NCI-H1436 treated with DMSO at 0.1 percent for 48 hours (cell line): ENCODE results near the gene FOXJ3.

Source experiments
- DNase-seq: peaks from one replicate; lab custom pipeline; 2025; lab: John Stamatoyannopoulos, UW

Gene FOXJ3

GRCh38 chr1:42189931-42190853 is 144.8 kb downstream of the FOXJ3 start:
- no peak for DNase-seq

DNA sequence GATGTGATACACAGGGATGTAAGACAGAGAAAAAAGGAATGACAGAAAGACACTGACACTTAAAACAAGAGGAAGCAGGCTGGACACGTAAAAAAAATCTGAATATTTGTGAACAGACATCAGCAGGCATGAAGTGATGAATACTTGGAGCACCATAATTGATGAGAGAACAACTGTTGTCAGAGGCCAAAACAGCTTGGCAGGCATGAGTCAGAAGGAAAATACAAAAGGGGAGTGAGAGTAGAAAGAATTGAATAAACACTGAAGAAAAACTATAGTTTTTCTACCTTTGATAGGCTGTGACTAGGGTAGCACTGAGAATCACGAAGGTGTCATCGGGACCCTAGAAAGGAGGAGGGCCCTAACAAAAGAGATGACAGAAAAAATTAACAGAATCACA is 148.9 kb downstream of the FOXJ3 start:
- DNase-seq, result no peak

DNA sequence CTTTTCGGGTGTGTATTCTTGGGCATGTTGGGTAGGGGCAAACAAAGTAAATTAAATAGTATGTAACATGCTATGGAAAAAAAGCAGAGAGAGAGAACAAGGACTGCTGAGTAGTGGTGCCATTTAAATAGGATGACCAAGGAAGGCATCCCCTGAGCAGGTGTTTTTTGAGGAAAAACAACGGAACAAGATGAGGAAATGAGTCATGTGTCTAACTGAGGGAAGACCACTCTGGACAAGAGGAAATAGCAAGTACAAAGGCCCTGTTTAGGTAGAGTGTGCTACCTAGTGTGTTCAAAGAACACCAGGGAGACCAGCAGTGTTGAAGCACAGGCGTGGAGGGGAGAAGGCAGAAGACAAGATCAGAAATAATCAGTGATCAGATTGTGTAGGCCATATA is 150.4 kb downstream of the FOXJ3 start:
- DNase-seq, result no peak

DNA sequence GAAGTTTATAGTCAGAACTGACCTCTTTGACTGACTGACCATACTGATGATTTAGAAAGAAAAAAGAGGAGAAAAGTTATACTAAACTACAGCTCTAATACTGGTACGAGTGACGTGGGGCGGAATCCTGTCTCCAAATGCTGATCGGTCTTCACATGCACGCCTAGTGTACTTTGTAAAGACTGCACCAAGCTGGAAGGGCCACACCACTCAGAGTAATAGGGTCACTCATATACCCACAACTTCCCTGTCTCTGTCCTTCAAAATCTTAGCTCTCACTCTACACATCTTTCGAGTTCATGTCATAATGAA is 151.1 kb downstream of the FOXJ3 start:
- no peak for DNase-seq

GRCh38 chr1:42183210-42183956 is 151.7 kb downstream of the FOXJ3 start:
- DNase-seq, result no peak

GRCh38 chr1:42181687-42182086 is 153.3 kb downstream of the FOXJ3 start:
- no peak for DNase-seq

DNA sequence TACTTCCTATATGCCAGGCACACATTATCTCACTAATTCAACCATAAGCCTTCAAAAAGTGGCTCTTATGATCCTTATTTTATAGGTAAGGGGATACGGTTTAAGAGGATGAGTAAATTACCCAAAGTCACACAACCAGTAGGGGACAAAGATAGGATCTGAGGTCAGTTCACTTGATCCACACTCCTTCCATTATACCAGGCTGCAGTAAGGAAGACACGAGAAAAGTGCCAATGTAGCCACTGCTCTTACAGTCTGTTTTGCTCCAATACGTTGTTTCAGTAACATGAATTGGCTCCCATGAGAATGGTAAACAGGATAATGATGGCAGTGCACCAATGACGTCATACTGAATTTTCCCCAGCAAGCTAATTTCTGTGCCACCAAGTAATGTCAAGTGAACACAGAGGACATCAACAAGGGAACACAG is 155.1 kb downstream of the FOXJ3 start:
- no peak for DNase-seq

DNA sequence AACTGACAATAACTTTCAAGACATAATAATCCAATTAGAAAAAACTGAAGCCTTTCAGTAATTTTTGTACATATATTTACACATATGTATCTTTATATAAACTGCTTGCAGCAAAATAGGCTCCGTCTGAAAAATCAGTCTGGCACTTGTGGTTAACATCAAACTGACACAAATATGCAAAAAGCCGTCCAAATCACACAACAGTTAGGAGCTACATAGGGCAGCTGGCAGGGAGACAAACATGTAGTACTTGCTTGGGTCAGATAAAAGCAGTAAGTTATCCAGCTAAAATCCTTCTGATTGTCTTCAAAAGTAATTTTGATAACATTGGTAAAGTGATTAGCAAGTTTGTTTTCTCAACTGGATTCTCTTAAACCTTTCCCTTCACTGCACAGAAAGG is 155.8 kb downstream of the FOXJ3 start:
- DNase-seq, result no peak

DNA sequence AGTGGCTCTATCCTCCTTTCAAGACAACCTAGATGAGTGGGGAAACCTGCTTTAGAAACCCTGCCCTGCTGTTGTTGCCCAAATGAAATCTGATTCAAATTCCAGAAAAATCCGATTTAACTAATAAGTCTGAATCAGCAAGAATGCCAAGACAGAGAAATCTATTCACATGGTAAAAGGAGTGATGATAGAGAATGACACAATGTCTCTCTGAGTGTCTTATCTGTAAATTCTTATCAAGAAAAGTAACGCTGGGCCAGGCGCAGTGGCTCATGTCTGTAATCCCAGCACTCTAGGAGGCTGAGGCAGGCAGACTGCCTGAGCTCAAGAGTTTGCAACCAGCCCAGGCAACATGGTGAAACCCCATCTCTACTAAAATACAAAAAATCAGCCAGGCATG is 156.8 kb downstream of the FOXJ3 start:
- no peak for DNase-seq

GRCh38 chr1:42177541-42177981 is 157.5 kb downstream of the FOXJ3 start:
- no peak for DNase-seq

- no peak for DNase-seq
These were observed 158.0 kb downstream of the FOXJ3 start for GRCh38 chr1:42176902-42177519.

DNA sequence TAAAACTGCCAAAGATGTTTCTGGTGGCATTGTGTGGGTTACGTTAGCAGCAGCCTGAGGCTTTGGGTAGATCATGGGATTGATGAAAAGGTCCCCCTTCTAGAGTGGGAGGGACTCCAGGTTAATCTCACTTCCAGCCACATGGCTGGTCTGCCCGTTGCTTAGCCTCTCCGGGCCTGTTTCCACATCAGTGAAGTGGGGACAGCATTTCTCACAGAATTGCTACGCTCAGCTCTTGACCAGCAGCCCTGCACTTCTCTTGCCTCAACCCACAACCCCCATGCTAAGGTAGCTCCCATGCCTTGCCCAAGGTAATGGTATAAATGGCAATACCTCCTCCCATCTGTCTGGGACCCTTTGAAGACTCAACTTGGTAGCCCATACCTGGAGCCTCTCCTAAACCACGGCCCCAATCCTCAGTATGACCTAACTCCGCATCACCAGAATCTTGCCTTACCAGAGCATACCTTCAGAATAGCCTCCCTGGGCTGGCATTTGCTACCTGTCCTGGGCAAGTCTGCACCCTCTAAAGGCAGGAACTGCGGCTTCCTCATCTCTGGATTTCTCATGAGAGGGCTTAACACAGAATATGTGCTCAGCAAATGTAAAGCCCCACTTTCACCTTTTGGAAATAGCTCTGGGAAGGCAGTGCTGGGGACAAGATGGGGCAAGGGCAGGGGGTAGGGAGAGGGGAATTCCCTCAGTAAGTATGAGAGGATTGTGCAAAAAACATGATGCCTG is 159.6 kb downstream of the FOXJ3 start:
- DNase-seq, result no peak

DNA sequence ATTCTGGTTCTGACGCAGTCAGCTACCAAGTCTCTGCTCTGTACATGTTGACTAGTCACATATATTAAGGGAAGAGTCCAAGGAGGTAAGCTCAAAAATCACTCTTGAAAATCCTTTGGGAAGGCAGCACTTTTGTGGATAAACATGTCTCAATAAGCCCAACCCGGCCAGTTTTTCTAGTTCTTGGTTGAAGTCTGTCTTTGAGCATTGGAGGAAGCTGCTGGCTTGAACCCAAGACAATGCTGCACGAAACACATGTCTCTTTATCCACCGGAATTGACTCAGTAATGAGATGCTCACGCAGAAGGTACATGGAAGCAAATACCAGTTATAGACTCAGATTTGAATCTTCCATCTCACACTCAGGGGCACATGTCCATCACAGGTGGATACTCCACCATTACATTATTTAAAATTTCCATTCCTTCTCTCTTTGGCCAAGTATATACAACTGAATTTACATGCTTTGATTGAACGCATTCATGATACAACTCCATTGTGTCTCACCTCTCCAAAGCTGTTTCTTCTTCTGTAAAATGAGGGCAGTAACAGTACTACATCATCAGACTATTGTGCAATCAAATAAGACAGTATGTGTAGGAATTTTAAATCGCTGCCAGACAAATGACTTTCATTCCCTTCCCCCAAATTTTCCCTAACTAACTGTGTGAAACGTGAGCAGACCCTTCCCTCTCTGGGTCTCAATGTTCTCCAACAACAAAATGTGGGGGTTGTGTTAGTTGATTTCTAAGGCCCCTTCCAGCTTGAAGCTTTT is 160.9 kb downstream of the FOXJ3 start:
- DNase-seq, result no peak

DNA sequence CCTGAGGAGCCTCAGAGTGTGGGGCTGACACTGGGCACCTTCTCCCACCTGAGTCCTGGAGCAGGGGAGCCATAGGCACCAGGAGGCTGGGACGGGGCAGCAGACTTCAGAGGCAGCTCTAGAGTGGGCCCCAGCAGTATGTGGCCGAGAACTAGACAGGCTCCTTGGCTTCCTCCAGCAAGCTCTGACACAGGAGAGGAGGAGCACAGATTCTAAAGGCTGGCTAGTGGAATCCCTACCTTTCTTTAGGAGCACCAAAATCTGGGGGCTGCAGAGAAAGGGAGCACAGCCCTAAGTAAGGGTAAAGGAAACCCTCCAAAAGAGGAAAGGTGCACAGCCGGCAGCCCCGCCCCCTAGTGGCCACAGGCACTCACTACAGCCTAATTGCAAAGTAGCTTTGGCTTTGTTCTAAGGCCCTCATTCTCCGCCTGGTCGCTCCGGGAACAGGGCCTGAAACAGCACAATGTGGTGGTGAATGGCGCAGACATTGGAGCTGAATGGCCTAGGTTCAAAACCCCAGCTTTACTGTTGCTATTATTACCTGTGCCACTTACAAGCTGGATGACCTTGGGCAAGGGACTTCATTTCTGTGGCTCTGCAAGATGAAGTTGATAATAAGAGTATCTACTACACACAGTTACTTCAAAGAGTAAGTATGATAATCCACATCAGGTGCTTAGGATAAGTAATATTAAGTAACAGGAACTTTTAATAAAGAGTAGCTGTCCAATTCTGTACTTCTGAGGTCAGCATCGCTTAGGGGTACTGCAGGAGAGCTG is 161.7 kb downstream of the FOXJ3 start:
- DNase-seq, result no peak

- no peak for DNase-seq
These were observed 162.5 kb downstream of the FOXJ3 start for GRCh38 chr1:42172381-42173133.

- DNase-seq, result no peak
These were observed 163.3 kb downstream of the FOXJ3 start for GRCh38 chr1:42171679-42172266.

GRCh38 chr1:42170779-42171621 is 164.0 kb downstream of the FOXJ3 start:
- DNase-seq, result no peak

- no peak for DNase-seq
These were observed 166.3 kb downstream of the FOXJ3 start for GRCh38 chr1:42168763-42169162.

DNA sequence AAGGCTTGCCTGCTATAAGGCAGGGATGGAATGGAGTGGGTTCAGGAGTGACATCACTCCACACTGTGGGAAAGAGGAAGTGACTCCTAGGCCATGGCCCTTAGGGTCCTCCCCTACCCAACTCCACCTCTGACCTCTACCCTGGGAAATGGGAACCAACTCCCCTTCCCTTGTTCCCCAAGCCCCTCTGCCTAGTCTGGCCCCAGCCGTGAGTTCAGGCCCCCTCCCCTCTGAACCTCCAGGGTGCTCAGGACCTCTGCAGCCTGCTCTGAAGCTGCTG is 166.7 kb downstream of the FOXJ3 start:
- no peak for DNase-seq
